WTC11 (cell line): ENCODE measurements around the gene KCNN1. TPM values are rescaled to one million over a fixed set of nuclear protein-coding genes. Genes with fewer than 3 reads are reported as not detected.

Source experiments
- ATAC-seq: fragments of 200-7000 bp; cut with Tn5 transposase; 2 replicates; pipeline ENCODE4 v1.10.0; 2021; ENCODE audit warnings: mild to moderate bottlenecking, moderate library complexity
- CTCF ChIA-PET: fragments of 300-600 bp; sonication (Branson Sonifier 250); formaldehyde crosslinking; loops from one replicate; lab custom pipeline; 2021; ENCODE audit warnings: antibody characterized with exemption; lab: Charles Lee
- POLR2A ChIA-PET: fragments of 350-600 bp; sonication (Branson Sonifier 250); formaldehyde crosslinking; loops from one replicate; lab custom pipeline; 2021; ENCODE audit warnings: antibody characterized with exemption; lab: Charles Lee
- DNase-seq: peaks from one replicate; pipeline ENCODE4 v3.0.0; 2021; ENCODE audit warnings: low spot score
- H3K27ac Mint-ChIP-seq: 2 replicates; pipeline ENCODE4 v1.8.0; 2021; ENCODE audit warnings: mixed read lengths
- H3K27me3 Mint-ChIP-seq: 2 replicates; pipeline ENCODE4 v1.8.0; 2021; ENCODE audit warnings: low read depth, mild to moderate bottlenecking, moderate library complexity, mixed read lengths
- H3K36me3 Mint-ChIP-seq: 2 replicates; pipeline ENCODE4 v1.8.0; 2021; ENCODE audit warnings: mixed read lengths
- H3K4me1 Mint-ChIP-seq: 2 replicates; pipeline ENCODE4 v1.8.0; 2022; ENCODE audit warnings: mixed read lengths
- H3K4me3 Mint-ChIP-seq: 2 replicates; pipeline ENCODE4 v1.8.0; 2021; ENCODE audit warnings: mild to moderate bottlenecking, moderate library complexity, mixed read lengths
- H3K9me3 Mint-ChIP-seq: 2 replicates; pipeline ENCODE4 v1.8.0; 2021; ENCODE audit warnings: mixed read lengths
- ATF6 ChIP-seq: sonication (generic); formaldehyde crosslinking; IDR thresholded peaks from 2 replicates; pipeline ENCODE4 v1.8.1; 2023; ENCODE audit warnings: mild to moderate bottlenecking, missing genetic modification reagents
- CDX4 ChIP-seq: fragments of 250-450 bp; sonication (Bioruptor Pico); IDR thresholded peaks from 2 replicates; pipeline ENCODE4 v1.9.0; 2021; ENCODE audit warnings: moderate library complexity, mild to moderate bottlenecking, inconsistent platforms, borderline replicate concordance
- ESRRA ChIP-seq: sonication (generic); formaldehyde crosslinking; IDR thresholded peaks from 2 replicates; pipeline ENCODE4 v1.8.1; 2022; ENCODE audit warnings: mild to moderate bottlenecking, missing genetic modification reagents, borderline replicate concordance
- FOXK1 ChIP-seq: sonication (generic); formaldehyde crosslinking; IDR thresholded peaks from 2 replicates; pipeline ENCODE4 v1.8.0; 2022; ENCODE audit warnings: mild to moderate bottlenecking, moderate library complexity, missing genetic modification reagents
- GTF2I ChIP-seq: fragments of 250-450 bp; sonication (Bioruptor Pico); conservative IDR thresholded peaks from 2 replicates; pipeline ENCODE4 v1.4.0; 2021; ENCODE audit warnings: mild to moderate bottlenecking
- MLX ChIP-seq: sonication (generic); formaldehyde crosslinking; IDR thresholded peaks from 2 replicates; pipeline ENCODE4 v1.8.1; 2023; ENCODE audit warnings: mild to moderate bottlenecking, missing genetic modification reagents, moderate library complexity
- NR1H2 ChIP-seq: sonication (generic); formaldehyde crosslinking; IDR thresholded peaks from 2 replicates; pipeline ENCODE4 v1.9.0; 2021; ENCODE audit warnings: mild to moderate bottlenecking, moderate library complexity, missing genetic modification reagents
- RELA ChIP-seq: sonication (generic); formaldehyde crosslinking; IDR thresholded peaks from 2 replicates; pipeline ENCODE4 v1.8.1; 2022; ENCODE audit warnings: missing genetic modification reagents, mild to moderate bottlenecking, borderline replicate concordance
- TP53 ChIP-seq: sonication (generic); formaldehyde crosslinking; IDR thresholded peaks from 2 replicates; pipeline ENCODE4 v1.8.1; 2023; ENCODE audit warnings: mild to moderate bottlenecking, missing genetic modification reagents
- ZNF219 ChIP-seq: sonication (generic); formaldehyde crosslinking; IDR thresholded peaks from 2 replicates; pipeline ENCODE4 v1.8.0; 2023; ENCODE audit warnings: missing genetic modification reagents, mild to moderate bottlenecking, borderline replicate concordance
- ZNF396 ChIP-seq: fragments of 250-450 bp; sonication (Bioruptor Pico); IDR thresholded peaks from 2 replicates; pipeline ENCODE4 v1.8.0; 2021; ENCODE audit warnings: mild to moderate bottlenecking, moderate library complexity, borderline replicate concordance
- ZNF416 ChIP-seq: fragments of 250-450 bp; sonication (Bioruptor Pico); IDR thresholded peaks from 2 replicates; pipeline ENCODE4 v1.9.0; 2021; ENCODE audit warnings: mild to moderate bottlenecking, inconsistent platforms
- ZNF425 ChIP-seq: fragments of 250-450 bp; sonication (Bioruptor Pico); conservative IDR thresholded peaks from 2 replicates; pipeline ENCODE4 v1.9.0; 2021; ENCODE audit warnings: mild to moderate bottlenecking
- ZNF512 ChIP-seq: sonication (generic); formaldehyde crosslinking; IDR thresholded peaks from 2 replicates; pipeline ENCODE4 v1.8.1; 2022; ENCODE audit warnings: missing genetic modification reagents, borderline replicate concordance
- ZNF671 ChIP-seq: fragments of 250-450 bp; sonication (Bioruptor Pico); IDR thresholded peaks from 2 replicates; pipeline ENCODE4 v1.8.0; 2021; ENCODE audit warnings: mild to moderate bottlenecking
- total RNA-seq: library from RNA; stranded (reverse); gene quantifications from 3 replicates; pipeline ENCODE4 v1.2.3, GENCODE V29; 2021

KCNN1 gene
- total RNA-seq, 1 experiment from 2014 or later: 15.3 TPM

GRCh38 chr19:17957149-17957849 lies 9.6 kb upstream of the KCNN1 start:
- ChIA-PET POLR2A (no interaction called here), CTCF (interaction anchor here (1.9 kb wide), 1 partner anchor 19 kb away, joined by 12 read pairs; no protein-coding TSS in a partner anchor)
- Mint-ChIP-seq H3K36me3 (no peaks in the 10 kb centered on the region), H3K4me3 (no peak overlapping the region), H3K4me1 (peaks cover 22% of the 10 kb centered on the region), H3K9me3 (no peaks in the 10 kb centered on the region), H3K27ac (no peak overlapping the region; the same call in none of the 2 replicates), H3K27me3 (peaks cover 22% of the 10 kb centered on the region)
- ATAC-seq (no peak), DNase-seq (no peak)
- no peak for TF ChIP-seq FOXK1 (CRISPR knock-in tag)
- TF ChIP-seq ZNF512 (CRISPR knock-in tag): 0 out of 2 replicates have a peak, but pooled peaks have one; percentile 36
- 0 out of 2 replicates have a peak, but pooled peaks have one; percentile 34 for TF ChIP-seq GTF2I (CRISPR knock-in tag)
- no peak for TF ChIP-seq ZNF219 (CRISPR knock-in tag)
- TF ChIP-seq ATF6 (CRISPR knock-in tag): no peak

GRCh38 chr19:17957885-17958284 lies 9.0 kb upstream of the KCNN1 start:
- no peak overlapping the region for H3K27ac Mint-ChIP-seq
- peaks cover 25% of the 10 kb centered on the region for H3K4me1 Mint-ChIP-seq
- no peak for TF ChIP-seq ZNF416 (CRISPR knock-in tag)
- no peak for TF ChIP-seq NR1H2 (CRISPR knock-in tag)
- no peak for TF ChIP-seq RELA (CRISPR knock-in tag)
- no peak for TF ChIP-seq TP53 (CRISPR knock-in tag)
- no peak for TF ChIP-seq MLX
- TF ChIP-seq CDX4: no peak
- no peak for TF ChIP-seq ZNF425 (CRISPR knock-in tag)
- TF ChIP-seq ESRRA: no peak
- TF ChIP-seq ZNF671 (CRISPR knock-in tag): no peak
- TF ChIP-seq ZNF396 (CRISPR knock-in tag): no peak
- H3K4me3 Mint-ChIP-seq: no peak overlapping the region
- no peaks in the 10 kb centered on the region for H3K36me3 Mint-ChIP-seq
- CTCF ChIA-PET: interaction anchor here (1.9 kb wide), 1 partner anchor 20 kb away, joined by 12 read pairs; no protein-coding TSS in a partner anchor
- no peaks in the 10 kb centered on the region for H3K9me3 Mint-ChIP-seq
- POLR2A ChIA-PET: no interaction called here
- ATAC-seq (no peak), DNase-seq (no peak)
- H3K27me3 Mint-ChIP-seq: peaks cover 16% of the 10 kb centered on the region
